Measurements from ENCODE around the gene CDCA4. TPM values are rescaled to one million over a fixed set of nuclear protein-coding genes. Genes with fewer than 3 reads are reported as not detected.

CDCA4 gene
- total RNA-seq, 1 donor from 2014 or later, result 2.0 TPM

GRCh38 chr14:105015242-105015641 is 5.6 kb downstream of the CDCA4 start:
- intact Hi-C loops (cut with micrococcal nuclease), result no loop called here
- H3K4me1 ChIP-seq, result peaks cover 28% of the 10 kb centered on the region
- DNase-seq, result no peak
- no peaks in the 10 kb centered on the region for H3K27me3 ChIP-seq (ENCODE audit: low read depth)
- H3K9me3 ChIP-seq (replicated peaks), result no peaks in the 10 kb centered on the region
- no peak overlapping the region for H3K27ac ChIP-seq (replicated peaks)
- peaks cover 16% of the 10 kb centered on the region for H3K36me3 ChIP-seq
- TF ChIP-seq CTCF (IDR thresholded peaks at IDR 0.05; ENCODE audit: borderline replicate concordance), result no peak
- no peak overlapping the region for H3K4me3 ChIP-seq

- Histone ChIP-seq H3K27ac (replicated peaks) (no peak overlapping the region), H3K9me3 (replicated peaks) (no peaks in the 10 kb centered on the region), H3K4me1 (peaks cover 22% of the 10 kb centered on the region), H3K4me3 (no peak overlapping the region), H3K36me3 (peaks cover 22% of the 10 kb centered on the region), H3K27me3 (ENCODE audit: low read depth) (no peaks in the 10 kb centered on the region)
- DNase-seq, result no peak
- intact Hi-C loops (cut with micrococcal nuclease), result no loop called here
- no peak for TF ChIP-seq CTCF (IDR thresholded peaks at IDR 0.05; ENCODE audit: borderline replicate concordance)
Measured at GRCh38 chr14:105014631-105015030, 6.3 kb downstream of the CDCA4 start.

GRCh38 chr14:105014032-105014431 is 6.9 kb downstream of the CDCA4 start:
- intact Hi-C loops (cut with micrococcal nuclease), result no loop called here
- no peak for DNase-seq
- peaks cover 16% of the 10 kb centered on the region for H3K4me1 ChIP-seq
- H3K9me3 ChIP-seq (replicated peaks), result no peaks in the 10 kb centered on the region
- H3K36me3 ChIP-seq, result peaks cover 28% of the 10 kb centered on the region
- H3K4me3 ChIP-seq, result no peak overlapping the region
- no peak overlapping the region for H3K27ac ChIP-seq (replicated peaks)
- TF ChIP-seq CTCF (IDR thresholded peaks at IDR 0.05; ENCODE audit: borderline replicate concordance), result no peak
- H3K27me3 ChIP-seq (ENCODE audit: low read depth), result no peaks in the 10 kb centered on the region

GRCh38 chr14:105013150-105013785 is 7.6 kb downstream of the CDCA4 start:
- intact Hi-C loops (cut with micrococcal nuclease), result no loop called here
- DNase-seq, result peak; percentile 41
- TF ChIP-seq CTCF (IDR thresholded peaks at IDR 0.05; ENCODE audit: borderline replicate concordance), result peak; percentile 40
- Histone ChIP-seq H3K27ac (replicated peaks) (no peak overlapping the region), H3K27me3 (ENCODE audit: low read depth) (no peaks in the 10 kb centered on the region), H3K4me3 (no peak overlapping the region), H3K4me1 (peaks cover 13% of the 10 kb centered on the region), H3K36me3 (peaks cover 30% of the 10 kb centered on the region), H3K9me3 (replicated peaks) (no peaks in the 10 kb centered on the region)

- intact Hi-C loops (cut with micrococcal nuclease), result no loop called here
- H3K27ac ChIP-seq (replicated peaks), result no peak overlapping the region
- no peaks in the 10 kb centered on the region for H3K27me3 ChIP-seq (ENCODE audit: low read depth)
- TF ChIP-seq CTCF (IDR thresholded peaks at IDR 0.05; ENCODE audit: borderline replicate concordance), result peak; percentile 57
- no peaks in the 10 kb centered on the region for H3K9me3 ChIP-seq (replicated peaks)
- DNase-seq, result no peak
- peaks cover 30% of the 10 kb centered on the region for H3K36me3 ChIP-seq
- H3K4me1 ChIP-seq, result peaks cover 13% of the 10 kb centered on the region
- no peak overlapping the region for H3K4me3 ChIP-seq
Measured at GRCh38 chr14:105012171-105012985, 8.5 kb downstream of the CDCA4 start.
